GM23338 (cell line): ENCODE data around the gene PDS5A. TPM values are rescaled to one million over a fixed set of nuclear protein-coding genes. Genes with fewer than 3 reads are reported as not detected.

Experiments
- ATAC-seq: fragments of 200-7000 bp; cut with Tn5 transposase; 3 replicates; pipeline ENCODE4 v1.9.1; 2020
- DNase-seq: peaks from one replicate; pipeline ENCODE4 v3.0.0-alpha.2; 2015; ENCODE audit warnings: low spot score
- H2AFZ ChIP-seq: fragments of 200-600 bp; sonication (generic); 2 replicates; pipeline ENCODE4 v1.8.0; 2016; ENCODE audit warnings: antibody characterized with exemption, mild to moderate bottlenecking, moderate library complexity
- H3F3A ChIP-seq: fragments of 200-600 bp; sonication (generic); replicated peaks from 2 replicates; pipeline ENCODE4 v1.8.0; 2017; ENCODE audit warnings: antibody characterized with exemption, mixed run types, low read depth
- H3K27ac ChIP-seq: fragments of 200-600 bp; sonication (generic); 2 replicates; pipeline ENCODE4 v1.6.1; 2016; ENCODE audit warnings: low read depth
- H3K27me3 ChIP-seq: fragments of 200-600 bp; sonication (generic); 2 replicates; pipeline ENCODE4 v1.8.0; 2016; ENCODE audit warnings: mild to moderate bottlenecking, mixed run types, moderate library complexity; ENCODE audit not compliant: insufficient read depth
- H3K36me3 ChIP-seq: fragments of 200-600 bp; sonication (generic); 2 replicates; pipeline ENCODE4 v1.8.0; 2016; ENCODE audit warnings: mild to moderate bottlenecking; ENCODE audit not compliant: insufficient read depth
- H3K4me1 ChIP-seq: fragments of 200-600 bp; sonication (generic); 2 replicates; pipeline ENCODE4 v1.8.0; 2016; ENCODE audit warnings: mild to moderate bottlenecking, moderate library complexity; ENCODE audit not compliant: insufficient read depth
- H3K4me2 ChIP-seq: fragments of 200-600 bp; sonication (generic); 2 replicates; pipeline ENCODE4 v1.7.1; 2017; ENCODE audit warnings: mixed run types
- H3K4me3 ChIP-seq: fragments of 200-600 bp; sonication (generic); 2 replicates; pipeline ENCODE4 v1.6.1; 2016; ENCODE audit warnings: mixed run types
- H3K79me2 ChIP-seq: fragments of 200-600 bp; sonication (generic); replicated peaks from 2 replicates; pipeline ENCODE4 v1.8.0; 2017; ENCODE audit warnings: mild to moderate bottlenecking; ENCODE audit not compliant: insufficient read depth
- H3K9me2 ChIP-seq: fragments of 200-600 bp; sonication (generic); 2 replicates; pipeline ENCODE4 v1.8.0; 2017; ENCODE audit not compliant: insufficient read depth
- H4K20me1 ChIP-seq: fragments of 200-600 bp; sonication (generic); replicated peaks from 2 replicates; pipeline ENCODE4 v1.8.0; 2017; ENCODE audit warnings: mild to moderate bottlenecking; ENCODE audit not compliant: insufficient read depth
- H3K27ac Mint-ChIP-seq: 2 replicates; pipeline ENCODE4 v1.8.0; 2020; ENCODE audit warnings: inconsistent platforms, mild to moderate bottlenecking, moderate library complexity, mixed read lengths
- H3K27me3 Mint-ChIP-seq: 3 replicates; pipeline ENCODE4 v1.8.0; 2022; ENCODE audit warnings: low read depth, mild to moderate bottlenecking, moderate library complexity, mixed read lengths, inconsistent platforms; ENCODE audit not compliant: insufficient read depth, poor library complexity
- H3K36me3 Mint-ChIP-seq: 3 replicates; pipeline ENCODE4 v1.8.0; 2021; ENCODE audit warnings: low read depth, mild to moderate bottlenecking, inconsistent platforms, moderate library complexity, mixed read lengths
- H3K4me1 Mint-ChIP-seq: 3 replicates; pipeline ENCODE4 v1.8.0; 2020; ENCODE audit warnings: mild to moderate bottlenecking, inconsistent platforms, mixed read lengths
- H3K4me3 Mint-ChIP-seq: 3 replicates; pipeline ENCODE4 v1.8.0; 2021; ENCODE audit warnings: moderate library complexity, mild to moderate bottlenecking, inconsistent platforms, mixed read lengths
- H3K9me3 Mint-ChIP-seq: 3 replicates; pipeline ENCODE4 v1.8.0; 2020; ENCODE audit warnings: moderate library complexity, mild to moderate bottlenecking, inconsistent platforms, mixed read lengths
- CREB1 ChIP-seq: fragments of 250-450 bp; sonication (Bioruptor Pico); IDR thresholded peaks from 2 replicates; pipeline ENCODE4 v1.5.0; 2020; ENCODE audit warnings: low read depth, mild to moderate bottlenecking, moderate library complexity
- CTCF ChIP-seq, 2 experiments: fragments of 200-600 bp in 1 of 2; sonication (generic) in 1 of 2; conservative IDR thresholded peaks; 2 replicates each; pipeline versions ENCODE4 v1.5.1 to v1.6.1; 2016 to 2017; ENCODE audit warnings: antibody characterized with exemption in 2 of 2, low read depth in 2 of 2, mild to moderate bottlenecking in 2 of 2, moderate library complexity in 1 of 2
- JUNB ChIP-seq: IDR thresholded peaks from one replicate; pipeline ENCODE4 v1.6.1; 2016; ENCODE audit warnings: antibody characterized with exemption; ENCODE audit not compliant: unreplicated experiment
- REST ChIP-seq: IDR thresholded peaks from one replicate; pipeline ENCODE4 v1.6.1; 2018; ENCODE audit warnings: antibody characterized with exemption; ENCODE audit not compliant: unreplicated experiment
- ZNF114 ChIP-seq: fragments of 250-450 bp; sonication (Bioruptor Pico); IDR thresholded peaks from 2 replicates; pipeline ENCODE4 v1.5.0; 2020; ENCODE audit warnings: mild to moderate bottlenecking, moderate library complexity
- ZNF462 ChIP-seq: fragments of 250-450 bp; sonication (Bioruptor Pico); IDR thresholded peaks from 2 replicates; pipeline ENCODE4 v1.5.0; 2020; ENCODE audit warnings: mild to moderate bottlenecking, moderate library complexity
- polyA plus RNA-seq: library from polyadenylated mRNA; unstranded; fragments of >200 nt; fragmentation: Nextera tagmentation; extraction: Ambion mirVana; gene quantifications from 2 replicates; pipeline ENCODE4 v1.2.1, GENCODE V29; 2016
- total RNA-seq: library from RNA; depleted of rRNA; stranded (reverse); fragments of >200 nt; shearing (Covaris generic); gene quantifications from 2 replicates; pipeline ENCODE4 v1.2.3, GENCODE V29; 2014

PDS5A gene
- total and polyA plus RNA-seq, 2 experiments from 2014 or later = 22.1 to 91.9 TPM

GRCh38 chr4:39976141-39976944 lies 1.4 kb downstream of the PDS5A start:
- Histone ChIP-seq H3K9me2 (no peaks in the 10 kb centered on the region; the same call in 1 of the 2 replicates), H3K4me1 (0 out of 2 replicates have a peak, but pooled peaks cover 7% of the 10 kb centered on the region), H4K20me1 (peaks cover 33% of the 10 kb centered on the region), H3K4me2 (peak overlapping the region; percentile 77), H3K27ac (peak overlapping the region; percentile 64; the same call in 1 of the 2 replicates), H3F3A (0 out of 2 replicates have a peak, but pooled peaks cover 3% of the 10 kb centered on the region), H3K4me3 (peak overlapping the region; percentile 93), H3K79me2 (peaks cover 55% of the 10 kb centered on the region), H2AFZ (peak overlapping the region; percentile 49; the same call in 1 of the 2 replicates), H3K36me3 (peaks cover 36% of the 10 kb centered on the region), H3K27me3 (no peaks in the 10 kb centered on the region)
- H3K27me3 Mint-ChIP-seq = peaks cover 11% of the 10 kb centered on the region
- peak overlapping the region; percentile 87 for H3K4me3 Mint-ChIP-seq
- H3K9me3 Mint-ChIP-seq = no peaks in the 10 kb centered on the region
- TF ChIP-seq REST (no peak), ZNF114 (CRISPR knock-in tag) (no peak), CTCF (conservative IDR thresholded peaks at IDR 0.05; ENCODE audit: low read depth in 2 of 2) (peak; percentile 77 to 86)
- peaks cover 14% of the 10 kb centered on the region for H3K4me1 Mint-ChIP-seq
- DNase-seq = peak; percentile 95
- peak overlapping the region; percentile 65; the same call in 1 of the 2 replicates for H3K27ac Mint-ChIP-seq
- peak; percentile 76 for ATAC-seq
- H3K36me3 Mint-ChIP-seq = peaks cover 35% of the 10 kb centered on the region

- Histone ChIP-seq H3K4me2 (peak overlapping the region; percentile 77), H3K36me3 (peaks cover 36% of the 10 kb centered on the region), H3K27me3 (no peaks in the 10 kb centered on the region), H3K9me2 (no peaks in the 10 kb centered on the region; the same call in 1 of the 2 replicates), H3K4me3 (peak overlapping the region; percentile 93), H2AFZ (no peak overlapping the region), H3K4me1 (0 out of 2 replicates have a peak, but pooled peaks cover 7% of the 10 kb centered on the region), H3F3A (0 out of 2 replicates have a peak, but pooled peaks cover 3% of the 10 kb centered on the region), H3K79me2 (peaks cover 63% of the 10 kb centered on the region), H3K27ac (no peak overlapping the region), H4K20me1 (peaks cover 36% of the 10 kb centered on the region)
- Mint-ChIP-seq H3K27me3 (peaks cover 14% of the 10 kb centered on the region), H3K27ac (peak overlapping the region; percentile 13; the same call in 1 of the 2 replicates), H3K4me1 (peaks cover 19% of the 10 kb centered on the region), H3K9me3 (no peaks in the 10 kb centered on the region; the same call in 2 of the 3 replicates), H3K36me3 (peaks cover 40% of the 10 kb centered on the region), H3K4me3 (peak overlapping the region; percentile 87)
- ATAC-seq = no peak
- DNase-seq = no peak
- TF ChIP-seq JUNB (no peak), CREB1 (no peak), ZNF462 (no peak)
Measured at GRCh38 chr4:39975488-39976089, 2.1 kb downstream of the PDS5A start.
